IPS-NIHi11 (cell line): Measurements from ENCODE around the gene LPAR2.
"Not testable (repeated sequence)": the region's sequence is repeated elsewhere in the genome, so short reads cannot be mapped to it uniquely, and the experiment has no call there.

Source experiments
- DNase-seq: peaks from one replicate; pipeline ENCODE4 v3.0.0; 2012; ENCODE audit warnings: mixed read lengths, low spot score

LPAR2 gene

GRCh38 chr19:19627621-19628500 lies at the start of gene LPAR2:
Gene LPAR2 (minus strand): TSS chr19:19628220. CDS start chr19:19627275, 945 bp downstream.
- peak; percentile 99 for DNase-seq

DNA sequence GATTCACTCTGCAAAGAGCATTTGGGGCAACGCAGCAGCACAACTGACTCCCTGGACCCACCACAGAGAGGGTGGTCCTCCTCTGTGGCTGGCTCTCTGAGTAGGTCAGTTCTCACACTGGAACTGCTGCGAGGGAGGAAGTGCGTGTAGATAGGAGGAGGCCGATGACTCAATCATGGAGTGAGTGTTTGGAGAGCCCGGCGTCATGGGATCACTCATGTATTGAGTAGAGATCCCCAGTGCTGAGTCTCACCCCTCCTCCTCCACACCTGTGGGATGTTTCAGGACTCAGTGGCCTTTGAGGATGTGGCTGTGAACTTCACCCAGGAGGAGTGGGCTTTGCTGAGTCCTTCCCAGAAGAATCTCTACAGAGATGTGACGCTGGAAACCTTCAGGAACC lies 49.6 kb upstream of the LPAR2 start:
- DNase-seq, result no peak

DNA sequence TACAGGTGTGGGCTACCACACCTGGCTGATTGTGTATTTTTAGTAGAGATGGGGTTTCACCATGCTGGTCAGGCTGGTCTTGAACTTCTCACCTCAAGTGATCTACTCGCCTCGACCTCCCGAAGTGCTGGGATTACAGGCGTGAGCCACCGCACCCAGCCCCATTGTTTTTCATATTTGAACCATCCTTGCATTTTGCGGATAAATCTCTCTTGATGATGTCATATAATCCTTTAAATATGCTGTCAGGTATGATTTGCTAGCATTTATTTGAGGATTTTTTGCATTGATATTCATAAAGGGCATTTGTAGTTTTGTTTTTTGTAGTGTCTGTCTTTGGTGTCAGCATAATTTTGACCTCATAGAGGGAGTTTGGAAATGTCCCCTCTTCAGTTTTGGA lies 46.3 kb upstream of the LPAR2 start:
- DNase-seq, result no peak

DNA sequence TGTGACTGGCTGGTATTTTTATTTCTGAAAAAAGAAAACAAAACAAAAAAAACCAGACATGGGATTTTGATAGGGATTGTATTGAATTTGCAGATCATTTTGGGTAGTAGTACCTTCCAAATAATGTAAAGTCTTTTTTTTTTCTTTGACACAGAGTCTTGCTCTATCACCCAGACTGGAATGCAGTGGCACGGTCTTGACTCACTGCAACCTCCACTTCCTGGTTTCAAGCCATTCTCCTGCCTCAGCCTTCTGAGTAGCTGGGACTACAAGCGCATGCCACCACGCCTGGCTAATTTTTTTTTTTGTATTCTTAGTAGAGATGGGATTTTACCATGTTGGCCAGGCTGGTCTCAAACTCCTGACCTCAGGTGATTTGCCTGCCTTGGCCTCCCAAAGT lies 44.8 kb upstream of the LPAR2 start:
- DNase-seq, result no peak

- DNase-seq, result peak; percentile 26
These were observed 42.1 kb upstream of the LPAR2 start for GRCh38 chr19:19670070-19670551.

DNA sequence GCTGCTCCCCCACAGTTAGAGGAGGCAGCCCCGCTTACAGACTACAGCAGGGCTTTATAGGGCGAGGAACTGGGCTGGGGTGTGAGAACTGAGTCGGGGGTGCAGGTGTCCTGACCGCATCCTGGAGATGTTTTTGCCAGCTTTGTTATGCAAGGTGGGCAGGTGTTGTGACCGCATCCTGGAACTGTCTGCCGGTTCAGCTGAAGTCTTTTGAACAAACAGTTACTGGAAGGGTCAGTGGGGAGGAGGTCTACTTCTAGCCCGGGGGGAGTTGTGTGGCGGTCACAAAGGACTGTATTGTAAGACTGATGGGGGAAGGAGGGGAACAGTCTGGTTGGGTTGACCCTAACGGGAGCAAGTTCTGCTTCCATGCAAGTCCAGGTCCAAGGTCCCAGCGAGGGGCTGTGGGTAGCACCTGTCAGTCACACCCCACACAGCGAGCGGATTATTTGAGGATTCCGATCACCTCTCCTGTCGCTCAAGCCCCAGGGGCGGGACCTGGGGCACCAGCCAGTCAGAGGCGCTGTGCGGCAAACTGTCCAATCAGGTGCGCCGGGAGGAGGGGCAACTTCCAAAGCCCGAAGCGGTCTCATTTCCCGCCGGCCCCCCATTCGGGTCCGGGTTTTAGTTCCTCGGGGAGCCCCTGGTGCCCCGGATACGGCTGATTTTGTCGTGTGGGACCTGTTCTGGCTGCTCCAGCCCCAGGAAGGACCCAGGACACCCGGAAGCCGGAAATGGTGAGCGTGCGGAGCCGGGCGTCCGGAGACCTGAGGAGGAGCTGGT lies 40.4 kb upstream of the LPAR2 start, which contains the start of gene ZNF101:
Gene ZNF101, plus strand, starts transcription at position 610 of the 783 bp plus-strand sequence. Its CDS starts 125 bp downstream, at position 735.
- peak; percentile 93 for DNase-seq

DNA sequence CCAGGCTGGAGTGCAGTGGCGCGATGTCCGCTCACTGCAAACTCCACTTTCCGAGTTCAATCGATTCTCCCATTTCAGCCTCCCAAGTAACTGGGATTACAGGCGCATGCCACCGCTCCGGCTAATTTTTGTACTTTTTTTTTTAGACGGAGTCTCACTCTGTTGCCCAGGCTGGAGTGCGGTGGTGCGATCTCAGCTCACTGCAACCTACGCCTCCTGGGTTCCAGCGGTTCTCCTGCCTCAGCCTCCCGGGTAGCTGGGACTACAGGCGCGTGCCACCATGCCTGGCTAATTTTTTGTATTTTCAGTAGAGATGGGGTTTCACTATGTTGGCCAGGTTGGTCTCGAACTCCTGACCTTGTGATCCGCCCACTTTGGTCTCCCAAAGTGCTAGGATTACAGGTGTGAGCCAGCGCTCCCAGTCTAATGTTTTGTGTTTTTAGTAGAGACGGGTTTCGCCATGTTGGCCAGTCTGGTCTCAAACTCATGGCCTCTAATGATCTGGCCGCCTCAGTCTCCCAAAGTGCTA lies 37.5 kb upstream of the LPAR2 start:
- DNase-seq, result not testable (repeated sequence)

GRCh38 chr19:19663256-19664120 lies 35.5 kb upstream of the LPAR2 start, which contains the start of gene ATP13A1:
Gene ATP13A1 (minus strand): TSS chr19:19663676. CDS start chr19:19663666, 10 bp downstream.
- peak; percentile 89 for DNase-seq

DNA sequence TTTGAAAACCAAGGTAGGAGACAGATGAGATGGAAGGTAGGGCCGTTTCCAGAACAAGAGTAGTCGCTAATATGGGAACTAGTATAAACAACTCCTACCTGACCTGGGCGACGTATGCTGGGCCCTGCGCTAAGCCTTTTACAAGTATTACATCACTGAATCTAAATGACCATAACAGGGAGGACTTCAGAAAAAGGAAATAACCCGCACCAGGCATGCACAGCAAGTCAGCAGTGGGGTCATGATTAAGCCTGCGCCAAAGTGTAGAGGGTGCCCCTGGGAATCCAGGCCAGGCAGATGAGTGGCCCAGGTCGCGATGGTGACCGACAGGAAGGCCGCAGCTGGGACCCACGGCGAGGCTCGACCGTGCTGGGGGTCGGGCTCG lies 34.8 kb upstream of the LPAR2 start:
- no peak for DNase-seq

DNA sequence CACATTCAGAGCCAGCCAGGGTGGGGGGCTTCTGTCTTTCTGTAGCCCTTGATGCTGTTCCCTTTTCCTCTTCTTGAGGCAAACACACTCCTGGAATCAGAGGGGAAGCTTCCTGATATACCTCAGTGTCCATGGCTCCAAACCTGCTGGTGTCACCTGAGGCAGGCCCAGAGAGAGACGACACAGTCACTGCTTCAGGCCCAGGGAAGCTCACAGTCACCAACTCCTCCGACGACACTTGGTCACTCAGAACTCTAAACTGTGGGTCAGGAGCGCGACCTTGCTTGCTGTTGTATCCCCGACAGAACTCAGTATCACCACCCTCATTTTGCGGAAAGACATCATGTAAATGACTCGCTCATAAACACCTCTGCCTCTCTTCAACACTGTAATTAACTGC lies 34.3 kb upstream of the LPAR2 start:
- DNase-seq, result no peak

GRCh38 chr19:19661675-19662251 lies 33.7 kb upstream of the LPAR2 start:
- no peak for DNase-seq

DNA sequence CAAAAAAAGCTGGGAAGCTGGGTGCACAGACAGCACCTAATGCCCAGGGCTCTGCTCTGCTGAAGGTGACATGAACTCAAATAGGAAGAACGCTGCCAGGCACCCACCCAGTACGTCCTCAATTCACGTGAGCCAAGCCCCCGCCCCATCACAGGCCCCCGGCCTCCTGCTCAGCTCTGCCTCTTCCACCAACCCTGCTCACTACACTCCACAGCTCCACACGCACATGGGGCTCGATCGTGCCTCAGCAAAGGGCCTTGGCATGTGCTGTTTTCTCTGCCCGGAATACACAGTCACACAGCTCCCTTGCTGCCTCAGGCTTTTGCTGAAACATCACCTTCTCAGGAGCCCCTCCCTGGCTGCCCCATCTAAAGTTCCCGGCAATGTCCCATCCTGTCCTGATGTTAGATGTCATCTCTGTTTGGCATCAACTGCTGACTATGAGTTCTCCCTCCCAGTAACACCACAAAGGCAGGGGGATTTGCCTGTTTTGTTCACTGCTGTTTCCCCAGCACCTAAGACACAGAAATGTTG lies 33.2 kb upstream of the LPAR2 start:
- DNase-seq, result no peak

DNA sequence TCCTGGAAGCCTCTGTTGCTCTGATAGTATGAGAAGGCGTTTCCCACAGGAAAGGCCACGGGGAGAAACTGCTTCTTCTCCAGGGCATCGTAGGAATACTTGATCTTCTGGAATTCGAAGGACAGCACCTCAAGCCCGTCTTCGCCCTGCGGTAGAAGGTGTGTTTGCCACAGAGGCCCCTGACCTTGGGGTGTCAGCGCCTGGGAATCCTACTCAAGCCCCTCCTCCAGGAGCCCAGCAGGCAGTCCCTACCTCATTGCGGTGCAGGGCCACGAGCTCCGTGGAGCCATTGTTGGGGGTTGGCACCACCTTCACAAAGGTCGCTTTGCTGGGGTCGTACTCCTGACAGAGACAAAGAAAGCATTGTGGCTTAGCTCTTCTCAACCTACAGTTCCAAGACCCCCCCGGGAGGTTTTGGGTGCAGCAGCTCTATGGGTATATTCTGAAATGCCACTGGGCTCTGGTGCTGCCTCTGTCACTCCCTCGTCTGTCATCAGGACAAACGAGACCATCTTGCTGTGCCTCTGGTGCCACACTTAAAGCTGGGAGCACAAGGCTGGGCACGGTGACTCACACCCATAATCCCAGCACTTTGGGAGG lies 31.7 kb upstream of the LPAR2 start:
- DNase-seq, result no peak

DNA sequence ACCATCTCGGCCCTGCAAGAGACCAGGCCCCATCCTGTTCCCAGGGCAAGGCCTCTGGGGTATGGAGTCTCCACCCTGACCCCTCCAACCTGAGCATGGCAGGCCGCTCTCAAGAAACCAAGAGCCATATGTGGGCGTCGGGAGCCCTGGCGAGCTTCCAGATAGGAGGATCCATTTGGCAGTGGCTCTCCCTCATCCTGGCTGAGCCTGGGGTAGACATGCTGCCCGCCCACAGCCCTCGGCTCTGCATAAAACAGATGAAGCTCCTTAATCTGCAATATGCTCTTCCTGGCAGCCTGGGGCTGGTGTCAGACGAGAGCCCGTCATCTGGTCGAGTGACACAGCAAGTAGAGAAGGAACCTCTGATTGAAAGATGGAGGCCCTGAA lies 29.4 kb upstream of the LPAR2 start:
- DNase-seq, result no peak

DNA sequence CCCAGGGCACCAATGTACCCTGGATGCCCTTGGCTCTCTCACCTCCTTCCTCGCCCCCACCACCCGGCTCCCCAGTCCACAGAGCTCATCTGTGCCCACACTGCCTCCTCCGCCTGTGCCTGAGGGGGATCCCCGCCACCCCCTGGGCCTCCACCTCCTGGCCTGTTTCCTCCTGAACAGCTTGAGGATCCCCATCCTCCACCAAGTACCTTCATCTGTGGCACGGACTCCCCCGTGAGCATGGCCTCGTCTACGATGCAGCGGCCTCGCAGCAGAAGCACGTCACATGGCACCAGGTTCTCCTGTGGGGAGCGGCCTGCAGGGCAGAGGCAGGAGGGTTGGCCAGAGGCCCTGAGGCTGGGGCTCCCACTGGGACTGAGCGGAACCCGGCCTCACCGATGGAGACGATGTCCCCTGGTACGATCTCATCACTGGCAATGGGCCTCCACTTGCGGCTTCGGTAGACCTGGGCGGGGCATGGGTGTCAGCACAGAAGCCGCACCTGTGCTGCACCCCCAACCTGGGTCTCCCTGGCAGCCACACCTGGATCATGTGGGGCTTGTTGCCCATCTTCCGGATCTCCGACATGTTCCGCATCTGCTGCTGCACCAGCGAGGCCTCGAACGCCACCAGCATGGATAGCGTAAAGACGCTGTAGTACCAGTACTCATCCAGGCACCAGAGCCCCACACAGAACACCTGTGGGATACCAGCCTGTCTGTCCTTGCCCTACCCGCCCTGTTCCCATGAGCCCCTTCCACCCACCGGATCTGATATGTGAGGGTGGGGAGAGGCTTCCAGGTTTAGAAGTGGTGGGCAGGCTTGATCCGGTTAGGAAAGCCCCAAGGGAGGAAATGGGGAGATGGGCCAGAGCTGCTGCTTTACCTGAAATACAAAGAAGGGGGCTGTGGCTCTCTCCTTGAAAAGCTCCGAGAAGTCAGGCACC lies 28.7 kb upstream of the LPAR2 start:
- no peak for DNase-seq

- no peak for DNase-seq
These were observed 27.8 kb upstream of the LPAR2 start for GRCh38 chr19:19655641-19656343.

GRCh38 chr19:19655051-19655594 lies 27.1 kb upstream of the LPAR2 start:
- no peak for DNase-seq

DNA sequence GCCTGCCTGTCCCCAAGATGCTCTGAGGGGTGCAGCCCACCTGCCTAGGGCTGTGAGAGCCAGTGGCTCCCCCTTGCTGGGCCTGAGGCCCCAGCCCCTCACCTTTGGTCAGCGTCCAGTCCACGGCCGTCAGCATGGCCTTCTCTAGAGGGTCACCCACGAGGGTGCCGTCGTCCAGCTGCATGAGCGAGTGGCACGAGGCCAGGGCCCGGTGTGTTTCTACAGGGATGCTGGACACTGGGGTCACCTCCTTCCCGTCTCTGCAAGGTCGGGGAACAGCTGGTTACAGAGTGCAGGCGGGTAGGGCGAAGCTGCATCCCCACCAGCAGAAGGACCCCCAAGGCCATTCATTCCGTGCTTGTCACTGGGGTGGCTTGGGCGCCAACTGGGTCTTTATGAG lies 26.4 kb upstream of the LPAR2 start:
- no peak for DNase-seq
